GM23338 (cell line): ENCODE measurements around the gene REL.

ENCODE experiments used
- CREB1 ChIP-seq: fragments of 250-450 bp; sonication (Bioruptor Pico); IDR thresholded peaks from 2 replicates; pipeline ENCODE4 v1.5.0; 2020; ENCODE audit warnings: low read depth, mild to moderate bottlenecking, moderate library complexity
- CTCF ChIP-seq, 2 experiments: fragments of 200-600 bp in 1 of 2; sonication (generic) in 1 of 2; conservative IDR thresholded peaks; 2 replicates each; pipeline versions ENCODE4 v1.5.1 to v1.6.1; 2016 to 2017; ENCODE audit warnings: antibody characterized with exemption in 2 of 2, low read depth in 2 of 2, mild to moderate bottlenecking in 2 of 2, moderate library complexity in 1 of 2
- EZH2 ChIP-seq: fragments of 200-600 bp; sonication (generic); IDR thresholded peaks from one replicate; pipeline ENCODE4 v1.8.0; 2017; ENCODE audit warnings: antibody characterized with exemption, mild to moderate bottlenecking, low read depth; ENCODE audit not compliant: unreplicated experiment
- EZH2phosphoT487 ChIP-seq: fragments of 200-600 bp; sonication (generic); IDR thresholded peaks from one replicate; pipeline ENCODE4 v1.8.1; 2018; ENCODE audit warnings: antibody characterized with exemption; ENCODE audit not compliant: unreplicated experiment
- JUNB ChIP-seq: IDR thresholded peaks from one replicate; pipeline ENCODE4 v1.6.1; 2016; ENCODE audit warnings: antibody characterized with exemption; ENCODE audit not compliant: unreplicated experiment
- POLR2AphosphoS5 ChIP-seq: IDR thresholded peaks from 2 replicates; pipeline ENCODE4 v1.6.1; 2016; ENCODE audit warnings: antibody characterized with exemption, low read depth
- REST ChIP-seq: IDR thresholded peaks from one replicate; pipeline ENCODE4 v1.6.1; 2018; ENCODE audit warnings: antibody characterized with exemption; ENCODE audit not compliant: unreplicated experiment
- STAT1 ChIP-seq: IDR thresholded peaks from one replicate; pipeline ENCODE4 v1.6.1; 2016; ENCODE audit warnings: antibody characterized with exemption; ENCODE audit not compliant: unreplicated experiment

- TF ChIP-seq CTCF (conservative IDR thresholded peaks at IDR 0.05; ENCODE audit: low read depth in 2 of 2): no peak
- TF ChIP-seq STAT1: no peak
- TF ChIP-seq EZH2phosphoT487: no peak
- no peak for TF ChIP-seq EZH2
- TF ChIP-seq POLR2AphosphoS5: no peak
- no peak for TF ChIP-seq REST
- no peak for TF ChIP-seq CREB1 (CRISPR knock-in tag)
- no peak for TF ChIP-seq JUNB
Observed at GRCh38 chr2:60837123-60837522, 44.3 kb upstream of the REL start.
